T follicular helper cell (primary cell): ENCODE measurements around the gene MX2.
A peak's percentile ranks its signal among the peaks of the same experiment; 100 is the strongest.
"Not testable (repeated sequence)": the region's sequence is repeated elsewhere in the genome, so short reads cannot be mapped to it uniquely, and the experiment has no call there.

Source experiments
- DNase-seq: peaks from one replicate; pipeline ENCODE4 v3.0.0-alpha.2; 2020; ENCODE audit warnings: low read depth
- total RNA-seq, 2 experiments: gene quantifications; one replicate each; lab custom pipeline; 2026; lab: John Stamatoyannopoulos, UW

The MX2 gene
- 22.0 to 83.3 reads per million in 2 experiments for total RNA-seq

DNA sequence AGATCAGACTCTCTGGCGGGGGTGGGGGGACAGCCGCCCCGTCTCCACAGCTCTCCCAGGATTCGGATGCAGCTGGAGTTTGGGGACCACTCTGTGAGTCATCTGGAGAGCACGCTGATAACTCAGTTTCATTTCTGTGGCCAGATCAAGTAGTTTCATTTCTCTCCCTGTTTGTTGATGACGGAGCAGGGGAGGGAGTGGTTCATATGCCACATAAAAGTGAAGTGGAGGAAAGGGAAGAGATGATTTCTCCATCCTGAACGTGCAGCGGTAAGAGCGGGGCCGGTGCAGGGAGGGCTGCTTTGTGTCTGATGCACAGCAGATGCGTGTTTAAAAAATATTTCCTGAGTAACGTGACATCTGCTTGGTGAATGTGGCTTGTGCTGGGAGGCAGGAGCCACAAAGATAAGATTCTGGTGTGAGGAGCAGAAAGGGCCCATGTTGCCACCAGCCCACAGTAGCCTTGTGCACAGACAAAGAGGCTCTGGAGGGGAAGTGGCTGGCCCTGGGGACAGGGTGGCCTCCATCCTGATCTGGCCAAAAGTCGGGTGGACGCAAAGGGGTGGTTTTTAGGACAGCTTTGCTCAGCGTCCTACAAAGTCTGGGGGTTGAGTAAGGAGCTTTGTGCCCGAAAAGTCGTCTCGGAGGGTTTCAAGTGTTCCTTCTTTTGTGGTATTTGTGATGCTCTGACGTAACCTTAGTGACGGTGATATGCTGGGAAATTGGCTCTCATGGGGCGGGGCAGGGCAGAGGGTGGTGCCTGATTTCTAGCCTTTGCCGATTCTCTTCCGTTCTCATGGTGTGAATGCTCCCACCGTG, at the start of gene MX2:
MX2 (plus strand) TSS at position 242 of the 819 bp plus-strand sequence. CDS start 14,880 bp downstream, outside the sequence.
- DNase-seq: peak; percentile 80

DNA sequence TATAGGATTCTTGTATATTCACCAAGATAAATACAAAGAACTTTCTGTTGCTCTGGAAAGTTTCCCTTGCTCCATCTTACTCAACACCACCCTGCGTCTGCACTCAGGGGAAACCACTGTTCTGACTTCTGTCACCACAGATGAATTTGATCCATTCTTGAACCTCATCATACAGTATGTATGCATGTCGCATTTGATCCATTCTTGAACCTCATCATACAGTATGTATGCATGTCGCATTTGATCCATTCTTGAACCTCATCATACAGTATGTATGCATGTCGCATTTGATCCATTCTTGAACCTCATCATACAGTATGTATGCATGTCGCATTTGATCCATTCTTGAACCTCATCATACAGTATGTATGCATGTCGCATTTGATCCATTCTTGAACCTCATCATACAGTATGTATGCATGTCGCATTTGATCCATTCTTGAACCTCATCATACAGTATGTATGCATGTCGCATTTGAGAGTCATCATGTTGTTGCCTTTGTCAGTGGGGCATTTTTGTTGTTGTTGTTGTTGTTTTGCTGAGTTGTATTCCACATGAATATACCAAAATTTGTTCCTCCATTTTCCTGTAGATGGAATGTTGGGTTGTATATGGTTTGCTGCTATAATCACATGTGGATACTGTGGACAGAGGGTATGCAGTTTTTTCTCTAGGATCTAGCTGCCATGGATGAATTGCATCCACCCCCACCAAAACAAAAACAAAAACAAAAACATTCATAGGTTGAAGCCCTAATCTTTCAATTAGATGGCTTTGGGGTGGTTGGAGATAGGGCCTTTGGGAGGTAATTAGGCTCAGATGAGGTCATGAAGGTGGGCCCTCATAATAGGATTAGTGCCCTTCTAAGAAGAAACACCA, 48.3 kb upstream of the MX2 start:
- not testable (repeated sequence) for DNase-seq

- DNase-seq: no peak
Observed at GRCh38 chr21:41315726-41316125, 46.1 kb upstream of the MX2 start.

- no peak for DNase-seq
Observed at GRCh38 chr21:41316200-41317062, 45.4 kb upstream of the MX2 start, which contains the start of gene FAM3B. FAM3B (plus strand) TSS chr21:41316801; CDS start chr21:41316880, 79 bp downstream.

DNA sequence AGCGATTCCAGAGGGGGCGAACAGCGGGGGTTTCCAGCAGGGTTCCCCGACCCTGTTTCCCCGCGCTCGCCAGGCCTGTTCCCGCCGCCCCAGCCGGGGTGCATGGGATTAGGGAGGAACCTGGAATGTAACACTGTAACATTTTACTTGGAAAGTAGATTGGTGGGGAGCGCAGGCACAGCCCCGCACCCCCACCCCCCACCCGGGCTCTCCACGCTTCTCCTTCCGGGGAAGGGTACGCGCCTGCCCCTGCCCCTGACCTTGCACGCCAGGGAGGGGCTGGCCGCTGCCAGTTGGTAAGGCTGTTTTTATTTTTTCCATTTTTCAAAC, 44.8 kb upstream of the MX2 start:
- DNase-seq: no peak

DNA sequence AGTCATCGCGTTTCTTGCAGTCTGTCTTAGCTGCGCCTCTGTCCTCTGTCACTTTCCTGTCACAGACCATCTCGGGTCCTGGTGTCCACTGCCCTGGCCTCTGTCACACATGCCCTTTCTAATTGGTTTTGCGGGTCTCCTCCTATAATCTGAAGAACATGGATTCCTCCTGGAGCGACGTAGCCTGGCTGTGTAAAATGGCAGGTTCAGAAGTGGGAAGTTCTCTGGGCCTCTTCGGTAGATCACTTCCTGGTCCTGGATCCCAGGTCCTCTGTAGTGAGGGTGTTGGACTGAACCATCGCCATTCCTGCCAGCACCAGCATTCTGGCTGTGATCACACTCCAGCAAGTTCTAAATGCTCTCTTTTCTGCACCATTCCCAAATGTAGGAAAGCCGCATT, 44.4 kb upstream of the MX2 start:
- no peak for DNase-seq

GRCh38 chr21:41318218-41318617, 43.6 kb upstream of the MX2 start:
- DNase-seq: no peak

DNA sequence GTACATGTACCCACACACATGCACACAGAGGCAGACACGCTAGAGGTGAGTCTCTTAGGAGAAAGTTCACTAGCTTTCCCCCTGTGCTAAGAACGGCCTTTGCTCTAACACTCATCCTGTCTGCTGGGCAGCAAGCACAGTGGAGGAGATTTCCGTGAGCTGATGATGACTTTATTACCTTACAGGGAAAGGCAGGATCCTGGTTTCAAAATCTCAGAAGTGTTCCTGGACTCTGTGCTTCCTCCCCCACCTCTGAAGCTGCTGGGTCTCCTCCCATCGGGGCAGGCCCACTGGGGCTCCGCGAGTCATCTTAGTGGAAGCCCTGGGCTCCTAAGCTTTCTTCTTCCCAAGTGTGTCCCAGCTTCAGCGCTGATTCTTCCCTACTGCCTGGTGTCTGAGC, 42.6 kb upstream of the MX2 start:
- DNase-seq: no peak

GRCh38 chr21:41321211-41321907, 40.5 kb upstream of the MX2 start:
- no peak for DNase-seq

DNA sequence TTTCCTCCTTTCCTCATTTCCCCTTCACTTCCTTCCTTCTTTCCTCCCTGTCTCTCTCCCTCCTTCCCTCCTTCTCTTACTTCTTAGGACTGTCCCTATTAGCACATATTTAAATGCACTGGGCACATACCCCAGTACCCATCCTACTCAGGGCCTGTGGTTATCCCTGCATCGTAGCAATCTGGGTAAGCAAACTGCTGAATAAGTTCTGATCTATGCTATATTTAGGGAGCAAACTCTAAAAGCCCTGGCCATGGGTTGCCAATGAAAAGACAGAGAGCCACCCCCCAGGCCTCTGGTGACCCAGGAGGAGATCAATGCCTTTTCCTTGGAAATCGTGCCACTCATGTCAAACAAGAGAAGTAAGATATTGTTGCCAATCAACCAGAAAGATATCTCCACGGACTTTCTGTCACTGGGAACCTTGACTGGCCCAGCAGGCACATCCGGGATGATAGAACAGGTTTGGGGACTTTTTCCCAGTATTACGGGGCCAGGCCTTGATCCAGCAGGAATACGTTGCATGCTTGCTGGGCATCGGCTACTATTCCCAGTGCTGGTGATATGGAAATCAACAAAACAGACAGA, 39.8 kb upstream of the MX2 start:
- DNase-seq: no peak

DNA sequence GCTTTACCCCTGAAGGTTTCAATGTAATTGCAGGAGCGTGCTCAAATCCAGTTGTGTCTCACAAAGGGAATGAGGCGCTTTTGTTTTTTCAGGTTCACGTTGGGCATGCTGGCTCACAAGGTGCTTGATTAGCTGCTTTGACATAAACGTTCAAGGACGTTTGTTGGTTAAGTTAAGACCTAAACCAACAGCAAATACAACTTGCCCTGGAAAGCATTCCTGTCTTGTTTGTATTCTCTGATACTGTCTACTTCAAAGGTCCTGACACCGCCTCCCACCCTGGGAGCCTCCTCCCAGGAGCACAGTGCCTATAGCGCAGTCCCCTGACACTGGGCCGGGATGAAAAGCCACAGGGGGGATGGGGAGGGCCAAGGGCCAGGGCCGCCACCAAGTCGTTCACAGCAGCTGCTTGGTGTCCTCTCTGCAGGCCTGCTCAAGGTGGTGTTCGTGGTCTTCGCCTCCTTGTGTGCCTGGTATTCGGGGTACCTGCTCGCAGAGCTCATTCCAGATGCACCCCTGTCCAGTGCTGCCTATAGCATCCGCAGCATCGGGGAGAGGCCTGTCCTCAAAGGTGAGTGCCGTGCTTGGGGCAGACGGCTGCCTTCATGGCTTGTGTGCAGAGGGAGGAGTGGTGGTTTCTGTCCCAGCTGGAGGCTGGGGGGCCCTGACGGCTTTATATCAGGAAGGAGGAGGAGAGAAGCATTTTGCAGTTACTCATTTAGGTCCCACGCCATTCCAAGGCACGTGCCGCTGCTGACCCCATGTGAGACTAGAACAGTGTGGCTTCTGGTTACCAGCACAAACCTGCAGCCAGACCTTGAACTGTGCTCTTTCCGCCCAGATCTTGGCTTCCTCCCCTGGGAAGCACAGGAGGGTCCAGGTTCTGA, 39.1 kb upstream of the MX2 start:
- no peak for DNase-seq

DNA sequence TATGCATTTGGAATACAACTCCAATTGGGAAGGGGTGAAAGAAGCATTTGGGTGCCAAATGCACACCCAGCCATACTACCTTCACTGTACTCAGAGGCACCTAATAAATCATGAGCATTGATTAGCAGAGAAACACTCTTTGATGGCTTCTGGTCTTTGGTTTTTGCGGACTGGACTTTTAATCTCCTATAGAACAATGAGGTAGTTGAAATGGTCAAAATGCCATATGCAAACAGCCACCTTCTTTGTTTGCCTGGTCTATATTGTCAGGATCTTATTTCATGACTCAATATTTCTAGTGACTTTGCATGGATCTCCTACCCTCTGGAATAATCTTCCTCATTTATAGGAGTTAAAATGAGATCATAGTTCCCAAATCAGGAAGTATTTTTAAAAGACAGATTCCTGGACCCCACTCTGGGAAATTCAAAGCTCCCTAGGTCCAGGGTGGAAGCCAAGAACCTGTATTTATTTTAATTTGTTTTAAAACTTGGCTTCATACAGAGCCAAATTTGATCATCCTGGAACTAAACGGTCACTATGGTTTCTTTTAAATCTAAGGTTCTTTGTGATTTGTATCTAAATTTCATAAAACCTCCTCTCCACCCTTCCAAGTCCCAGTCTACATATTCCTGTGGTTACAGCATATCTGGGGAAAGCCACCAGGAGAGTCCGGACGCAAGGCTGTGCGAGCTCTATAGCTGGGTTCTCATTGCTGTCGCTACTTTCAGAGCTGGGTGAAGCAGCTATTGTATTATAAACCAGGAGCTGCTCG, 36.5 kb upstream of the MX2 start:
- no peak for DNase-seq

- DNase-seq: no peak
Observed at GRCh38 chr21:41326414-41327080, 35.3 kb upstream of the MX2 start.

DNA sequence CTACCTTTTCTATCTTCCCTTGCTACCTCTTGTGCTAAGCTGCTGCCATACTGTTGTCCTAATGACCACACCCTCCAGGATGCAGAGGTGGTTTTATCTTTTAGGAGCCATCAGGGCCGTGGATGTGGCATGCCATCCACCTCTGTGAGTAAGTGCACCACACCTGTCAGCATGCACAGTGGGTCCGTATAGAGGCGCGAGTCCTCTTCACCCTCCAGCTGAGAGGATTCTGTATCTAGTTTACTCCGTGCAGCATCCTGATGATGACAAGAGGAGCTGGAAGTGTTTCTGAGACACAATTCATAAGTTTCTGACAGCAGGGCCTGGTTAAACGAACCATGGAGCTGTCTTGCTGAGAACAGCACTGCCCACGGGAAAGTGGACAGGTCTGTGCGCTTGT, 34.1 kb upstream of the MX2 start:
- DNase-seq: no peak

- no peak for DNase-seq
Observed at GRCh38 chr21:41328660-41329607, 32.9 kb upstream of the MX2 start.

- no peak for DNase-seq
Observed at GRCh38 chr21:41333752-41334151, 28.1 kb upstream of the MX2 start.

DNA sequence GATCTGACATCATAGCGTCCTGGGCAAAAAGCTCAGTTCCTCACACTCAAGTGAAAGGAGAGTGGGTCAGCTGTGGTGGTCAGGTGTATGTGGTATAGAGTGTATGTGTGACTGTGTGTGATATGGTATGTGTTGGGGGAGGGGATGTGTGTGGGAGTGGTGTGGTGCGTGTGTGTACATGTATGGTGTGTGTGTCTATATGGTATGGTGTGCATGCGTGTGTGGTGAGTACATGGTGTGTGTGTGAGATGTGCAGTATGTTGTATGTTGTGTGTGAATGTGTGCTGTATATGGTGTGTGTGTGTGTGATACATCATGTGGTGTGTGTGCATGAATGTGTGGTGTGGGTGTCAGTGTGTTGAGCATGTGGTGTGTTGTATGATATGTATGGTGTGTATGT, 24.3 kb upstream of the MX2 start:
- no peak for DNase-seq
